ENCODE results near the gene LIMS4.
"Not testable (repeated sequence)": the region's sequence is repeated elsewhere in the genome, so short reads cannot be mapped to it uniquely, and the experiment has no call there.

Gene LIMS4

GRCh38 chr2:110465312-110465711, 7.3 kb downstream of the LIMS4 start:
- not testable (repeated sequence) for H3K27ac Mint-ChIP-seq

GRCh38 chr2:110462458-110462857, 10.2 kb downstream of the LIMS4 start:
- H3K27ac Mint-ChIP-seq; H3K27me3 Mint-ChIP-seq; H3K36me3 Mint-ChIP-seq (ENCODE audit: low read depth); H3K4me3 Mint-ChIP-seq; H3K4me1 Mint-ChIP-seq (ENCODE audit: low read depth); intact Hi-C loops (cut with micrococcal nuclease); H3K9me3 Mint-ChIP-seq: not testable (repeated sequence)

More at GRCh38 chr2:110465312-110465711, 7.3 kb downstream of the LIMS4 start:
- H3K9me3 Mint-ChIP-seq; H3K36me3 Mint-ChIP-seq (ENCODE audit: low read depth); H3K4me1 Mint-ChIP-seq (ENCODE audit: low read depth); H3K4me3 Mint-ChIP-seq; intact Hi-C loops (cut with micrococcal nuclease); H3K27me3 Mint-ChIP-seq: not testable (repeated sequence)

GRCh38 chr2:110460318-110460717, 12.3 kb downstream of the LIMS4 start:
- H3K27me3 Mint-ChIP-seq; H3K36me3 Mint-ChIP-seq (ENCODE audit: low read depth); H3K4me3 Mint-ChIP-seq; intact Hi-C loops (cut with micrococcal nuclease); H3K9me3 Mint-ChIP-seq; H3K27ac Mint-ChIP-seq; H3K4me1 Mint-ChIP-seq (ENCODE audit: low read depth): not testable (repeated sequence)

GRCh38 chr2:110457214-110457590, 15.4 kb downstream of the LIMS4 start:
- H3K4me1 Mint-ChIP-seq (ENCODE audit: low read depth); H3K36me3 Mint-ChIP-seq (ENCODE audit: low read depth); H3K27ac Mint-ChIP-seq; H3K9me3 Mint-ChIP-seq; H3K4me3 Mint-ChIP-seq; intact Hi-C loops (cut with micrococcal nuclease); H3K27me3 Mint-ChIP-seq: not testable (repeated sequence)

- intact Hi-C loops (cut with micrococcal nuclease); H3K27me3 Mint-ChIP-seq; H3K36me3 Mint-ChIP-seq (ENCODE audit: low read depth): not testable (repeated sequence)
Measured at GRCh38 chr2:110456291-110457213, 16.1 kb downstream of the LIMS4 start.

GRCh38 chr2:110455080-110455670, 17.4 kb downstream of the LIMS4 start:
- H3K4me1 Mint-ChIP-seq (ENCODE audit: low read depth); H3K36me3 Mint-ChIP-seq (ENCODE audit: low read depth); intact Hi-C loops (cut with micrococcal nuclease); H3K4me3 Mint-ChIP-seq; H3K9me3 Mint-ChIP-seq; H3K27ac Mint-ChIP-seq; H3K27me3 Mint-ChIP-seq: not testable (repeated sequence)

More at GRCh38 chr2:110456291-110457213, 16.1 kb downstream of the LIMS4 start:
- not testable (repeated sequence) for H3K27ac Mint-ChIP-seq; H3K4me1 Mint-ChIP-seq (ENCODE audit: low read depth); H3K9me3 Mint-ChIP-seq; H3K4me3 Mint-ChIP-seq

- H3K9me3 Mint-ChIP-seq; H3K4me1 Mint-ChIP-seq (ENCODE audit: low read depth); H3K4me3 Mint-ChIP-seq; intact Hi-C loops (cut with micrococcal nuclease); H3K36me3 Mint-ChIP-seq (ENCODE audit: low read depth); H3K27me3 Mint-ChIP-seq; H3K27ac Mint-ChIP-seq: not testable (repeated sequence)
Measured at GRCh38 chr2:110450951-110451350, 21.7 kb downstream of the LIMS4 start.

- H3K4me3 Mint-ChIP-seq; H3K9me3 Mint-ChIP-seq; intact Hi-C loops (cut with micrococcal nuclease); H3K27ac Mint-ChIP-seq; H3K27me3 Mint-ChIP-seq; H3K4me1 Mint-ChIP-seq (ENCODE audit: low read depth); H3K36me3 Mint-ChIP-seq (ENCODE audit: low read depth): not testable (repeated sequence)
Measured at GRCh38 chr2:110449127-110449947, 23.3 kb downstream of the LIMS4 start.

GRCh38 chr2:110446644-110447043, 26.0 kb downstream of the LIMS4 start:
- H3K36me3 Mint-ChIP-seq (ENCODE audit: low read depth); H3K27me3 Mint-ChIP-seq; H3K9me3 Mint-ChIP-seq; H3K4me3 Mint-ChIP-seq; H3K4me1 Mint-ChIP-seq (ENCODE audit: low read depth); intact Hi-C loops (cut with micrococcal nuclease); H3K27ac Mint-ChIP-seq: not testable (repeated sequence)

- H3K36me3 Mint-ChIP-seq (ENCODE audit: low read depth); intact Hi-C loops (cut with micrococcal nuclease); H3K27me3 Mint-ChIP-seq; H3K4me3 Mint-ChIP-seq; H3K27ac Mint-ChIP-seq; H3K4me1 Mint-ChIP-seq (ENCODE audit: low read depth); H3K9me3 Mint-ChIP-seq: not testable (repeated sequence)
Measured at GRCh38 chr2:110443305-110444005, 29.2 kb downstream of the LIMS4 start.

GRCh38 chr2:110441905-110442304, 30.7 kb downstream of the LIMS4 start:
- intact Hi-C loops (cut with micrococcal nuclease); H3K27me3 Mint-ChIP-seq: not testable (repeated sequence)

GRCh38 chr2:110434565-110434964, 38.1 kb downstream of the LIMS4 start:
- H3K36me3 Mint-ChIP-seq (ENCODE audit: low read depth); H3K27ac Mint-ChIP-seq; intact Hi-C loops (cut with micrococcal nuclease); H3K4me1 Mint-ChIP-seq (ENCODE audit: low read depth); H3K9me3 Mint-ChIP-seq; H3K27me3 Mint-ChIP-seq; H3K4me3 Mint-ChIP-seq: not testable (repeated sequence)

More at GRCh38 chr2:110441905-110442304, 30.7 kb downstream of the LIMS4 start:
- not testable (repeated sequence) for H3K36me3 Mint-ChIP-seq (ENCODE audit: low read depth); H3K4me1 Mint-ChIP-seq (ENCODE audit: low read depth); H3K27ac Mint-ChIP-seq; H3K9me3 Mint-ChIP-seq; H3K4me3 Mint-ChIP-seq

GRCh38 chr2:110425725-110426124, 46.9 kb downstream of the LIMS4 start:
- H3K36me3 Mint-ChIP-seq (ENCODE audit: low read depth); H3K27ac Mint-ChIP-seq; H3K27me3 Mint-ChIP-seq; H3K4me1 Mint-ChIP-seq (ENCODE audit: low read depth); H3K9me3 Mint-ChIP-seq; H3K4me3 Mint-ChIP-seq; intact Hi-C loops (cut with micrococcal nuclease): not testable (repeated sequence)

- H3K9me3 Mint-ChIP-seq; intact Hi-C loops (cut with micrococcal nuclease): not testable (repeated sequence)
Measured at GRCh38 chr2:110424421-110424820, 48.2 kb downstream of the LIMS4 start.

More at GRCh38 chr2:110424421-110424820, 48.2 kb downstream of the LIMS4 start:
- H3K27me3 Mint-ChIP-seq; H3K36me3 Mint-ChIP-seq (ENCODE audit: low read depth); H3K4me1 Mint-ChIP-seq (ENCODE audit: low read depth); H3K27ac Mint-ChIP-seq; H3K4me3 Mint-ChIP-seq: not testable (repeated sequence)
